Measurements from ENCODE around the gene RNF212.

Gene RNF212

GRCh38 chr4:1031346-1031745, 82.0 kb downstream of the RNF212 start:
- no peak for DNase-seq

DNA sequence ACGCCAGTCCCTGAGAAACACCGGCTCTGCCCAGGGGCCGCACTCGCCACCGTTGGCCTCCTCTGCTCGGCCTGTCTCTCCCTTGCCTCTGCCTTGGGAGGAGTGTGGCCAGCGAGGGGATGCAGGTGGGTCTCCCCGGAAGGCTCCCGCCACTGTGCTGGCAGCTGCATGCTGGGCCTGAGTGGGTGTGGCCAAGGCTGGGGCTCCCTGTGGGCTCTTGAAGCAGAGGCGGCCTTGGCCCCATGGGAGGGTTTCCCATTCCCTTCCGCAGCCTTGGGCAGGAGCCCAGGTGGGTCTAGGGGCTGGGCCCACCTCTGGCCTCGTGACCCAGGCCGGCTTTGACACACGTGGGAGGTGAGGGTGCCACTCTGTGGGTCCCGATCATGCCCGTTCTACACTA, 82.8 kb downstream of the RNF212 start:
- peak in 1 of 3 experiments; percentile 7 for DNase-seq

- no peak for DNase-seq
These were observed 83.3 kb downstream of the RNF212 start for GRCh38 chr4:1030031-1030430.

- DNase-seq = no peak
These were observed 83.8 kb downstream of the RNF212 start for GRCh38 chr4:1029529-1029928.

DNA sequence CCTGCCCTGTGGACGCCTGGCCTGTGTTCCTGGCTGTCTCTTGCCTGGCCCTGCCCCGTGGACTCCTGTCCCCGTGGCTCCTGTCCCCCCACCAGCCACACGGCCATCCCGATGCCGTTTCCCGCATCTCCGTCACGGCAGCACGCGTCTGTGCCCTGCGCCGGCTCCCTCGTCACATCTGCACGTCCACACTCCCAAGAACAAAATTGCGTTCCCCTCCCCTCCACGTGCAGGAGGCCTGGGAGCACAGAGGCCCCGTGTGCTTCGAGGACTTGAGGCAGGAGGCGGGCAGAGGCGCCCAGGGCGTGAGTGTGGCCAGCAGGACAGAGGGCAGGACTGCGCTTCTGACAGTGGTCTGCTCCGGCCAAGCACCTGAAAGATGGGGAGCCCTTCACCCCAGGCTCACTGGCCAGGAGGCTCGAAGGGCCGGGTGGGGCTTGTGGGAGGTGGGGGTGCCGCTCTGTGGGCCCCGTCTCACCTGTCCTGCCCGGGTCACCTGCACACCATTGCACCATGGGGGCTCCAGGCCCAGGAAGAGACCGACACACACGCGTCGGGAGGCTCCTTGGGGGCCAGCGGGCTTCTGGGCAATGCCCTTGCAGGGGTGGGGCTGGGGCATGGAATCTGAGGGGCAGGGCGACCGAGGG, 84.7 kb downstream of the RNF212 start:
- DNase-seq = no peak

DNA sequence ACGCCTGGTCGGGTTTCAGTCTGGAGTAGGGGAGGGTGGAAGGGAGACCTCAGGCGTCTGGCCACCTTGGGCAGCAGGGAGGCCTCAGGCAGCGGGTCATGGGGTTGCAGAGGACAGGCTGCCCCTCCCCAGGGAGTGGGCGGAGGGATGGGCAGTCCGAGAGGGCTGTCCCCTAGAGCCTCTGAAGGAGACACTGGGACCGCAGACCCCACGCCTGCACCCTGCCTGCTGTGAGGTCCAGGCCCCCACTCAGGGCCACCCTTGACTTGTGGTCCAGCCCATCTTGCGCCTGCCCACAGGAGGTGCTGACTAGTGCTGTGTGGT, 85.5 kb downstream of the RNF212 start:
- no peak for DNase-seq

- no peak for DNase-seq
These were observed 86.0 kb downstream of the RNF212 start for GRCh38 chr4:1027219-1027914.

DNA sequence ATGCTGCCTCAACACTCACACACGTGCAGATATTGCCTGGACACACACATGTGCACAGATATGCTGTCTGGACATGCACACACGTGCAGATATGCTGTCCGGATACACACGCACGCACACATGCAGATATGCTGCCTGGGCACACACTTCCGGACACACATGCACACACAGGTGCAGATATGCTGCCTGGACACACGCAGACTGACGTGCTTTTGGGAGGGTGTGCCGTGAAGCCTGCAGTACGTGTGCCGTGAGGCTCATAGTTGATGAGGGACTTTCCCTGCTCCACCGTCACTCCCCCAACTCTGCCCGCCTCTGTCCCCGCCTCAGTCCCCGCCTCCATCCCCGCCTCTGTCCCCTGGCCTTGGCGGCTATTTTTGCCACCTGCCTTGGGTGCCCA, 87.2 kb downstream of the RNF212 start:
- peak in 1 of 3 experiments; percentile 6 for DNase-seq

- no peak for DNase-seq
These were observed 88.3 kb downstream of the RNF212 start for GRCh38 chr4:1024882-1025545.

DNA sequence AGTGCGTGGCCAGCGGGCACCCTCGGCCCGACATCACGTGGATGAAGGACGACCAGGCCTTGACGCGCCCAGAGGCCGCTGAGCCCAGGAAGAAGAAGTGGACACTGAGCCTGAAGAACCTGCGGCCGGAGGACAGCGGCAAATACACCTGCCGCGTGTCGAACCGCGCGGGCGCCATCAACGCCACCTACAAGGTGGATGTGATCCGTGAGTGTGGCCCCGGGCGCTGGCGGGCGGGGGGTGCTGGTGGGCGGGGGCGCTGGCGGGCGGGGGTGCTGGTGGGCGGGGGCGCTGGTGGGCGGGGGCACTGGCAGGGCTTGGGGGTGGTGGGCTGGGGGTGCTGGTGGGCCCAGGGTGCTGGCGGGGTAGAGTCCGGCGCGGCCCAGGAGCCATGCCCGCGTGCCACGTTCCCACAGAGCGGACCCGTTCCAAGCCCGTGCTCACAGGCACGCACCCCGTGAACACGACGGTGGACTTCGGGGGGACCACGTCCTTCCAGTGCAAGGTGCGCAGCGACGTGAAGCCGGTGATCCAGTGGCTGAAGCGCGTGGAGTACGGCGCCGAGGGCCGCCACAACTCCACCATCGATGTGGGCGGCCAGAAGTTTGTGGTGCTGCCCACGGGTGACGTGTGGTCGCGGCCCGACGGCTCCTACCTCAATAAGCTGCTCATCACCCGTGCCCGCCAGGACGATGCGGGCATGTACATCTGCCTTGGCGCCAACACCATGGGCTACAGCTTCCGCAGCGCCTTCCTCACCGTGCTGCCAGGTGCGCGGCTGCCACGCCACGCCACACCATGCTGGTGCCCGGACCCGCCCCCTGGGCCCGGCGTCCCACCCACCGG, 89.2 kb downstream of the RNF212 start:
- DNase-seq = no peak

GRCh38 chr4:1023075-1023640, 90.2 kb downstream of the RNF212 start:
- no peak for DNase-seq

- no peak for DNase-seq
These were observed 90.7 kb downstream of the RNF212 start for GRCh38 chr4:1022739-1023066.

DNA sequence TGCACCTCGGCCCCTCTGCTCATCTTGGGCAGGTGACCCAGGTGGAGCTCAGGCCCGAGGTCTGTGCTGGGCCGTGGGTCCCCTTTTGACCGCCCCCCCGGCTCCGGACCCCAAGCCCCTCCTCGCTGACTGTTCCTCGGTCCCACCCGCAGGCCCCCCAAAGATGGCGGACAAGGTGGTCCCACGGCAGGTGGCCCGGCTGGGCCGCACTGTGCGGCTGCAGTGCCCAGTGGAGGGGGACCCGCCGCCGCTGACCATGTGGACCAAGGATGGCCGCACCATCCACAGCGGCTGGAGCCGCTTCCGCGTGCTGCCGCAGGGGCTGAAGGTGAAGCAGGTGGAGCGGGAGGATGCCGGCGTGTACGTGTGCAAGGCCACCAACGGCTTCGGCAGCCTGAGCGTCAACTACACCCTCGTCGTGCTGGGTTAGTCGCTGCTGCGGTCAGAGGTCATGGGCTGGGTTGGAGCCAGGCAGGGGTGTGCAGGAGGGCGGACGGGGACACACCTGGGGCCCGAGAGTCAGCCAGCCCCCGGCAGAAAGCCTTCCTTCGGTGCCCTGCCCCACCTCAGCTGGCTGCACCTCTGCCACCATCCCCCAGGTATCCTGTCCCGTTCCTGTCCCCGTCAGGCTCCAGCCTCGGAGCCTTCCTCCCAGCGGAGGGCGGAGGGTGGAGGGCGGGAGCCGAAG, 91.2 kb downstream of the RNF212 start:
- DNase-seq = no peak
